ENCODE data around the gene URI1. TPM values are rescaled to one million over a fixed set of nuclear protein-coding genes. Genes with fewer than 3 reads are reported as not detected.

Gene URI1
- total RNA-seq, 2 donors from 2014 or later, result 49.6 to 59.7 TPM

GRCh38 chr19:30020189-30020588 is 78.2 kb downstream of the URI1 start:
- no peaks in the 10 kb centered on the region for H3K27me3 Mint-ChIP-seq (ENCODE audit: insufficient read depth)
- TF ChIP-seq CTCF (conservative IDR thresholded peaks at IDR 0.05), result no peak
- H3K9me3 ChIP-seq (ENCODE audit: control insufficient read depth, low read length), result peaks cover 4% of the 10 kb centered on the region
- no peak for DNase-seq
- no peak overlapping the region for H3K9ac ChIP-seq (ENCODE audit: extremely low read depth, low read length, poor library complexity, severe bottlenecking)
- H3K4me3 ChIP-seq (ENCODE audit: low read length), result no peak overlapping the region
- H3K27ac ChIP-seq (ENCODE audit: low read depth, low read length), result no peak overlapping the region
- H3K9me3 Mint-ChIP-seq, result peaks cover 1% of the 10 kb centered on the region
- H3K4me3 Mint-ChIP-seq, result no peak overlapping the region
- peaks cover 20% of the 10 kb centered on the region for H3K36me3 ChIP-seq (ENCODE audit: control insufficient read depth, insufficient read depth, low read length)
- H3K4me1 Mint-ChIP-seq, result no peaks in the 10 kb centered on the region
- no peak overlapping the region for H3K27ac Mint-ChIP-seq
- no peaks in the 10 kb centered on the region for H3K4me1 ChIP-seq (ENCODE audit: control insufficient read depth, insufficient read depth, low read length)
- H3K27me3 ChIP-seq (ENCODE audit: control insufficient read depth, insufficient read depth, low read length, poor library complexity, severe bottlenecking), result no peaks in the 10 kb centered on the region
- H3K36me3 Mint-ChIP-seq (ENCODE audit: low read depth), result peaks cover 30% of the 10 kb centered on the region
- 89% methylated on average over 1 of the region's 1 CpG; no CpG with 5 or more reads in 1 of the 2 experiments for WGBS, 2 experiments (ENCODE audit: insufficient coverage in 1 of 2, insufficient read length in 1 of 2)

GRCh38 chr19:30022659-30023058 is 80.6 kb downstream of the URI1 start:
- H3K36me3 ChIP-seq (ENCODE audit: control insufficient read depth, insufficient read depth, low read length), result peaks cover 10% of the 10 kb centered on the region
- no peaks in the 10 kb centered on the region for H3K4me1 Mint-ChIP-seq
- WGBS, 2 experiments (ENCODE audit: insufficient coverage in 1 of 2, insufficient read length in 1 of 2), result 94 to 100% methylated on average over 1 of the region's 1 CpG
- H3K27me3 ChIP-seq (ENCODE audit: control insufficient read depth, insufficient read depth, low read length, poor library complexity, severe bottlenecking), result no peaks in the 10 kb centered on the region
- H3K9me3 Mint-ChIP-seq, result peaks cover 1% of the 10 kb centered on the region
- peaks cover 40% of the 10 kb centered on the region for H3K36me3 Mint-ChIP-seq (ENCODE audit: low read depth)
- H3K4me3 Mint-ChIP-seq, result no peak overlapping the region
- no peak for DNase-seq
- H3K4me1 ChIP-seq (ENCODE audit: control insufficient read depth, insufficient read depth, low read length), result no peaks in the 10 kb centered on the region
- no peak overlapping the region for H3K4me3 ChIP-seq (ENCODE audit: low read length)
- H3K27ac ChIP-seq (ENCODE audit: low read depth, low read length), result no peak overlapping the region
- H3K27me3 Mint-ChIP-seq (ENCODE audit: insufficient read depth), result no peaks in the 10 kb centered on the region
- H3K27ac Mint-ChIP-seq, result no peak overlapping the region
- H3K9ac ChIP-seq (ENCODE audit: extremely low read depth, low read length, poor library complexity, severe bottlenecking), result no peak overlapping the region
- TF ChIP-seq CTCF (conservative IDR thresholded peaks at IDR 0.05), result no peak
- H3K9me3 ChIP-seq (ENCODE audit: control insufficient read depth, low read length), result peaks cover 8% of the 10 kb centered on the region

- no peak overlapping the region for H3K4me3 ChIP-seq (ENCODE audit: low read length)
- Mint-ChIP-seq H3K4me1 (no peaks in the 10 kb centered on the region), H3K9me3 (peaks cover 1% of the 10 kb centered on the region), H3K4me3 (no peak overlapping the region), H3K27me3 (ENCODE audit: insufficient read depth) (no peaks in the 10 kb centered on the region), H3K36me3 (ENCODE audit: low read depth) (peaks cover 38% of the 10 kb centered on the region), H3K27ac (no peak overlapping the region)
- H3K27ac ChIP-seq (ENCODE audit: low read depth, low read length), result no peak overlapping the region
- no peak overlapping the region for H3K9ac ChIP-seq (ENCODE audit: extremely low read depth, low read length, poor library complexity, severe bottlenecking)
- peaks cover 8% of the 10 kb centered on the region for H3K36me3 ChIP-seq (ENCODE audit: control insufficient read depth, insufficient read depth, low read length)
- H3K27me3 ChIP-seq (ENCODE audit: control insufficient read depth, insufficient read depth, low read length, poor library complexity, severe bottlenecking), result no peaks in the 10 kb centered on the region
- TF ChIP-seq CTCF (conservative IDR thresholded peaks at IDR 0.05), result no peak
- no peaks in the 10 kb centered on the region for H3K4me1 ChIP-seq (ENCODE audit: control insufficient read depth, insufficient read depth, low read length)
- H3K9me3 ChIP-seq (ENCODE audit: control insufficient read depth, low read length), result peaks cover 8% of the 10 kb centered on the region
- no peak for DNase-seq
Observed at GRCh38 chr19:30023330-30023729, 81.3 kb downstream of the URI1 start.

Data from endodermal cell (in vitro differentiated cells).